Subcutaneous adipose tissue (tissue), 4 donors: ENCODE measurements around the gene PRSS8. TPM values are rescaled to one million over a fixed set of nuclear protein-coding genes. Genes with fewer than 3 reads are reported as not detected.

Experiments used
- total RNA-seq, 4 donors: library from RNA; depleted of rRNA; stranded (reverse); fragments of >200 nt; gene quantifications; one replicate each; pipeline ENCODE4 v1.1.0, GENCODE V29; 2016
- TF ChIP-seq, protein P1 (sequence below): fragments of 450-650 bp; IDR thresholded peaks from one replicate; pipeline ENCODE4 v1.5.1; 2016; ENCODE audit warnings: low read depth, mild to moderate bottlenecking, control low read depth, antibody characterized with exemption, moderate library complexity

Gene PRSS8
- total RNA-seq, 4 donors from 2014 or later, result 1.4 TPM; not detected in 3

DNA sequence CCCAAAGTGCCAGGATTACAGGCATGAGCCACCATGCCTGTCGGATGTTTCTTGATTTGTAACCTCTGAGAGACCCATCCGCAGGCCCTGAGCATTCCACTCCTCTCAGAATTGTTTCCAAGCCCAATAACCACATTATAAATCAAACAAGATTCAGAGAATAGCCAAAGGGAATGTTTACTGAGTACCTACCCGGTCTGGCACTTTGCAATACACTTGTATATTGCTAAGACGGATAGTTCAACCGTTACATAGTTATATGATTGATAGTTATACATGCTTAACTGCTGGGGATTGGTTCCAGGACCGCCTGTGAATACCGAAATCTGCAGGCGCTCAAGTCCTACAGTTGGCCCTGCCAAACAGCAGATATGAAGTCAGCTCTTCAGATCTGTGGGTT, 21.1 kb downstream of the PRSS8 start:
- TF ChIP-seq, protein P1, sequence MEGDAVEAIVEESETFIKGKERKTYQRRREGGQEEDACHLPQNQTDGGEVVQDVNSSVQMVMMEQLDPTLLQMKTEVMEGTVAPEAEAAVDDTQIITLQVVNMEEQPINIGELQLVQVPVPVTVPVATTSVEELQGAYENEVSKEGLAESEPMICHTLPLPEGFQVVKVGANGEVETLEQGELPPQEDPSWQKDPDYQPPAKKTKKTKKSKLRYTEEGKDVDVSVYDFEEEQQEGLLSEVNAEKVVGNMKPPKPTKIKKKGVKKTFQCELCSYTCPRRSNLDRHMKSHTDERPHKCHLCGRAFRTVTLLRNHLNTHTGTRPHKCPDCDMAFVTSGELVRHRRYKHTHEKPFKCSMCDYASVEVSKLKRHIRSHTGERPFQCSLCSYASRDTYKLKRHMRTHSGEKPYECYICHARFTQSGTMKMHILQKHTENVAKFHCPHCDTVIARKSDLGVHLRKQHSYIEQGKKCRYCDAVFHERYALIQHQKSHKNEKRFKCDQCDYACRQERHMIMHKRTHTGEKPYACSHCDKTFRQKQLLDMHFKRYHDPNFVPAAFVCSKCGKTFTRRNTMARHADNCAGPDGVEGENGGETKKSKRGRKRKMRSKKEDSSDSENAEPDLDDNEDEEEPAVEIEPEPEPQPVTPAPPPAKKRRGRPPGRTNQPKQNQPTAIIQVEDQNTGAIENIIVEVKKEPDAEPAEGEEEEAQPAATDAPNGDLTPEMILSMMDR, result no peak

- TF ChIP-seq, protein P1, result no peak
Measured at GRCh38 chr16:31113121-31114120, 22.1 kb downstream of the PRSS8 start.

GRCh38 chr16:31112711-31113110, 22.8 kb downstream of the PRSS8 start:
- TF ChIP-seq, protein P1, result no peak

DNA sequence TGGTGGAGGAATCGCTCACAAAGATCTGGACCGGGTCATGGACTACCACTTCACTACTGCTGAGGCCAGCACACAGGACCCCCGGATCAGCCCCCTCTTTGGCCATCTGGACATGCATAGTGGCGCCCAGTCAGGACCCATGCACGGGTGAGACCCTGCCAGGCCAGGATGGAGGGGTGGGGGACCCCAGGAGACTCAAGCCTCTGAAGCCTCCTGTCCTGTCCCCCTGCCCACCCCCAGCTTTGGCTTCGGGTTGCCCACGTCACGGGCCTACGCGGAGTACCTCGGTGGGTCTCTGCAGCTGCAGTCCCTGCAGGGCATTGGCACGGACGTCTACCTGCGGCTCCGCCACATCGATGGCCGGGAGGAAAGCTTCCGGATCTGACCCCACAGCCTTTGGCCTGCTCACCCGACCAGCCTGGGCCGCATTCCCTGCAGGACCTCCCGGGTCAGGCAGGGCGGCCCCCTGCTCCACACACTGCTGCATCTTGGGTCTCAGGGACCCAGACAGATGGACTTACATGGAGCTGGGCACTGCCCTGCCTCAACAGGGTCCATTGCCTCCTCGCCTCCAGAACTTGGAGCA, 23.6 kb downstream of the PRSS8 start:
- TF ChIP-seq, protein P1, result no peak

- TF ChIP-seq, protein P1, result no peak
Measured at GRCh38 chr16:31110106-31111034, 25.2 kb downstream of the PRSS8 start.

GRCh38 chr16:31109622-31110021, 25.9 kb downstream of the PRSS8 start:
- TF ChIP-seq, protein P1, result no peak
